GM18909 (cell line): ENCODE measurements around the gene CNPY3.
A peak's percentile ranks its signal among the peaks of the same experiment; 100 is the strongest.

ENCODE experiments used
- ATAC-seq: cut with Tn5 transposase; IDR thresholded peaks from one replicate; pipeline ENCODE4 v1.9.1; 2021; ENCODE audit warnings: mild to moderate bottlenecking; ENCODE audit not compliant: unreplicated experiment, poor library complexity

Gene CNPY3

DNA sequence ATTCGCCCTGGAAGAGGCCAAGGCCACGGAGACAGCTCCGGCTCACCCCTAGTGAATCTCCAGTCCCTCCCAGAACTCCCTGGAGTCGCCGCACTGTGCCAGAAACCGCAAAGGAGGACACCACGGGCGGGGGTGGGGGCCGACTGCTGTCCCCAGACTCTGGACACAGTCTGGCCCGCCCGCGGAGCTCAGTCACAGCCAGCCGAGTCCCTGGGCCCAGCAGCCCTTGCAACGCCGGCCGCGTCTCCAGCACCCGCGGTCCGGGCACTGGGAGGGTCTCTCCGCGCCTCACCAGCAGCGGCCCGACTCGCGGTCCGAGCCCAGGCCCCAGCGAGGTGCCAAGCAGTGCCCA is 49.2 kb downstream of the CNPY3 start:
- ATAC-seq, result no peak

DNA sequence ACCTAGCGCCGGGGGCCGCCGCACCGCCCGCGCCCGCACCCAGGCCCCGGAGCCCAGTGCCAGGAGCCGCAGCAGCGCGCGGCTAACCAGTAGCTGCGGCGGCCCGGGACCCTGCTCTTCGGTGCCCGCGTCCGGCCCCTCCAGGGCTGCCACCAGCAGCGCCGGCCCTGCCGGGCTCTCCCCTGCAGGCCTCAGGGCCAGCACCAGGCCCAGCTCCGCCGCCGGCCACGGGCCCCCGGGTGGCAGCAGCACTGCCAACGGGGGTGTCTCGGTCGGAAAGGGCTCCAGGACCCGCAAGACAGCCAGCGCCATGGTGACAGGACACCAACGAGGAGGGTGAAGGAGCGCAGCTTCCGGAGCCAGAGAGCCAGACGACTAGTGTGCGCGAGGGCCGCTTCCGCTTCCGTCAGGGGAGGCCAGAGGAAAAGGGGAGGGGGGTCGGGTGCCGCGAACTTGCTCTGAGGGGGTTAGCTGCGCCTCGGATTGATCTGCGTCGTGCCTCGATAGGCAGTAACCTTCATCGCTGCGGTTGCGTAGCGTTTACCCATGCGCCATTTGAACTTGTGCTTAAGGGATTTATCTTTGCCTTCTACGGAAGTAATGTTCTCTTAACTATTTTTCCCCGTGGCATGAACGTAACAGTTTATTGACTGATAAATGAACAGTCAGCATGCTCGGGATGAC is 49.7 kb downstream of the CNPY3 start, which contains the start of gene PEX6:
Gene PEX6 (minus strand): TSS at position 343 of the 684 bp plus-strand sequence. CDS start 31 bp downstream, at position 312.
- ATAC-seq, result peak; percentile 80

DNA sequence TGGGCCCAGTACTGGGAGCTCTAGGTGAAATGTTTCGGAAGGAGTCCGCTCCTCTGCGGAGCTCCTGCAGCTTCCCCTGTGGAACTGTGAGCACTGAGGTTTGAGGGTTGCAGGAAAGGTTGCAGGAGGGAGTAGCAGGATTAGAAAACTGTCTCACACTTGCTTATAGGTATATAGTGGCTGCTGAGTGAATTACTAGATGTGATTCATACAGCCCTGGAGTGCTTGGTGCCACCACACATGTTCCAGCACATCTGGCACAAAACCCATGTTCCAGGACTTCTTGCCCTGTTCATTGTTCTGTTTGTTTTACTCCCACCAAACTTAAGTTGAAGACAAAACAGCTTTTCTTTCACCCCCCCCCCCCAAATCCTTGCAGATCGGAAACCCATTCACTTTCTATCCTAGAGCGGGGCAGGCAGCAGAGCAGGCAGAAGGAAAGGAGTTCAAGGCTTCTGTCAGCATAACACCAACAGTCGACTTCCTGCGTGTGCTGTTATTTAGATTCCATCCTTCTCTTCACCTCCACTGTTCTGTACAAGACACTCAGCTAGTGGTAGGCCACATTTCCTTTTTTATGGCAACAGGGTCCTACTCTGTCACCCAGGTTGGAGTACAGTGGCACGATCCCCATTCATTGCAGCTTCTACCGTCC is 50.4 kb downstream of the CNPY3 start:
- ATAC-seq, result no peak

DNA sequence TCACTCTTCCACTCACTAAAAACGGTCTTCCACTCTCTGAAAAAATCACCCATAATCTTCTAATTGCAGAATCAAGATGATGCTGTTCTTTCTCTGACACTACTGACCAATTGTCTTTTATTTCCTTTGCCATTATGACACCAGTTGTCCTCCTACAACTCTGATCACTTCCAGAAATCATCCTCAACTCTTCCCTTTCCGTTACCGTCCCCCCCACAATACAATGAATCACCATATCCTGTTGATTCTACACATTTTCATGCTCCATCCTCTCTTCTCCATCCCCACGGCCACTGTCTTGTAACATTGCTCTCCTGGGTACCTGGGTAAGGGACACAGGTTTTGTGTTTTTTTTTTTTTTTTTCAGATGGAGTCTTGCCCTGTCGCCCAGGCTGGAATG is 52.6 kb downstream of the CNPY3 start:
- ATAC-seq, result no peak

DNA sequence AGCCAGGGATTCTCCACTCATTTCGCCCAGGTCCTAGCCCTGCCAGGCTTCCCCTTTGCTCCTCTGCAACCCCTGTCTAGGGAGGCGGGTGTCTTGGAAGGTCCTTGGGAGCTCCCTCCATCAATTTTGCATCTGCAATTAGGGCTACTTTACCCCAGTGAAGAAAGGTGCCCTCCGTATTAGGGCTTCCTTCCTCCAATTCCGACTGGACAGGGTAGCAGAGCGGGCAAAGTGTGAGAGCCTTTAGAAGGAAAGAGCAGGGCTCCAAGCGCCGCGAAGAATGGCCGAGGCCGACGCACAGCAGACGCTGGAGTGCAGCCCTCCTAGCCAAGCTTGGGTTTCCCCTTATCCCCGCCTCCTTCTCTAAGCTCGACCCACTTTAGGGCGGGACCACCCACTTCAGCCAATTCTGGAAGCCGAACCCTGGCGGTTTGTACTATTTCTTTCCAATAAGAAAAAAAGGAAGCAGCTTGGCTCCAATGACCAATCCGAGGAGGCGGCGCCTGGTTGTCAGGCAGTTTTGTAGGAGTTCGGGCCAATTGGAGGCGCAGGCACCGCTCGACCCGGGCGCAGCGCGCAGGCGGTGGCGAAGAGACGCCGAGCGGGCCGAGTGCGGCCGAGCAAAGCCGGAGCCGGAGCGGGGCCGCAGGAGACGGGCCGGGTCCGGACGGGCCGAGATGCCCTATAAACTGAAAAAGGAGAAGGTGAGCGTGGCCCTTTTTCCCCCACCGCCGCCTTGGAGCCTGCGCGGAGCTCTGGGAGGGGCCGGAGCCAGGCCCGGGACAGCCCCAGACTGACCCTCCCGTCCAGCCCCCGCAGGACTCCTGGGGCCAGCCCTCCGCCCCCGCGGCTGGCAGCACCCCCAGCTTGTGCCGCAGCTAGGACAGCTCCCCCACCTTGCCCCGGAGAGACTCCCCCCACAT is 55.0 kb downstream of the CNPY3 start, which contains the start of gene PPP2R5D:
Gene PPP2R5D (plus strand): TSS at position 570 of the 923 bp plus-strand sequence. CDS start 108 bp downstream, at position 678.
- ATAC-seq, result peak; percentile 93

DNA sequence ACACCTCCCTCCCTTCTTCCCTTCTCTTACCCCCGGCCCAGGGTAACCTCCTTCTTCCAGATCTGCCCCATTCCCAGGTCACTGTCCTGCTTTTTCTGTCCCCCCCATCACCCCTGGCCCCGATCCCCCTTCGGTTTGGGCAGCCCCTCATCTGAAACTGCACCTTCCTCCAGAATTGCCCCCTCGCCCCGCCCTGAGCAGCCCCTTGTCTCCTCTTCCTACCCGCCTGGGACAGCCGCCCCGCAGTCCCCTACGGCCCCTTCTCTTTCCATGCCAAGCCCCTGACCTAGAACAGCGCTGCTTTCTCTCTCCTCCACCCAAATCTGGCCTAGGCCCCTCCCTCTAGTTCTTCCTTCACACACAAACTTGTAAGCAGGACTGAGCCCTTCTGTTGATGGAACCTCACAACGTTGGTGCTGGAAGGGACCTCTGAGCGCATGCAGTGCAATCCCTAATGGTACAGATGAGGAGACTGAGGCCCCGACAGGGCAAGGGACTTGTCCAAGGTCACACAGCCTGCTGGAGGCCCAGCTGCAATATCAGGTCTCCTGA is 55.7 kb downstream of the CNPY3 start:
- no peak for ATAC-seq

DNA sequence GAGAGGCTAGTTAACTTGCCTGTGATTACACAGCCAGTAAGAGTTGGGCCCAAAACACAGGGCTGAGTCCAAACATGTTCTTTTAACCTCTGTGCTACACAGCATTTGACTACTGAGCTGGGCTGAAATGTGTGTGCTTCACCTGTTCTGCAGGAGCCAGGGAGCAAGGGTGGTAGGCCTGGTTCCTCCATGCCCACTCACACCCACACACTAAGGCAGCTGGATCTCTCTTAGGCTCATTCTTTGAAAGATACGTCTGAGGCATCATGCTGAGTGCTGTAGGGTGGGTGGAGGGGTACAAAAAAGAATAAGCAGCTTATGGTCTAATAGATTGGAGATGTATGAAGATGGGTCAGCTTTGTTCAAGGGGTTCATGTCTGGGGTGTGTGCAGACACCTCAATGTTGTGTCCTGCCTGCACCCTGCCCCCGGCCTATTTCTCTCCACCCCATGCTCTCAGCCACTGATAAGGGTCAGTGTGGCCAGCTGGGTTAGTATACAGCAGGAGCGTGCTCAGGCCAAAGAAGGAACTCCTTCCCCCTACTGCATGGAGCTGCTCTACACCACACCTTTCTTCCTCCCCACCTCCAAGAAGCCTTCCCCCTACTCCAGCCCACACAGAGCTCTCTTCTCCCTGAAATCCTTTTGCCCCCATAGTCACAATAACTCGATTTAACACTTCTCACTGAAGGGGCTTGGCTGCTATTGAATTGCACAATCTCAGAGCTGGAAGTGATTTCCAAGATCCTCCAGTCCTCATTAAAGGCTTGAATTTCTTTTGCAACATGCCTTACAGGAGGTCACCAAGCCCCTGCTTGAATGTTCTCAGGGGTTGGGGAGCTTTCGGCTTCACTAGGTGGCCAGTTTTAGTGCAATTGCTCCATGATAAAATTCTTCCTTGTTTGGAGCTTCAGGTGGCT is 58.5 kb downstream of the CNPY3 start:
- ATAC-seq, result no peak

DNA sequence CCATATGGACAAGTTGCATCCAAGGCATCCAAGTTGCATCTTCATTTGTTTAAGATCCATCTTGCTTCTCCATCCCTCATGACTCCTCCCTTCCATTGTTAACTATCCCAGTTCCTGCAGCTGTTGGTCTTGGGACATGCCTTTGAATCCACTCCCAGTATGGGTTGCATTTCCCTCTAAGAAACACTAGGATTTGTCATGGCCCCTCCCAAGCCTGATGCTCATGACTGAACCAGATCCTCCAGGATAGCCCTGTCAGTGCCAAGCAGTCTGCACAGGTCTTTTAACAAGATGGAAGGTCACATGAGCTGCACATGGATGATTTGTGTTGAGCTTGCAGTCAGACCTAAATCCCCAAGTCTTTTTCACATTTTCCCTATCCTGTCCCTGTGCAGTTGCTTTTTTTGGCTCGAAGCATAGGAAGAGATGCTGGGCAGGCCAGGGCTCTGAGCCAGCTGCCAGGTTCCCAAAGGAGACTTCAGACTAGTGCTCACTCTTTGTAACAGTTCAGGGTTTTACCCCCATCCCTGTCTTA is 59.3 kb downstream of the CNPY3 start:
- ATAC-seq, result no peak
